Liver (tissue), 3 donors: Measurements from ENCODE around the gene ZNF597.

Experiments used
- FOXA1 ChIP-seq: IDR thresholded peaks from 2 replicates; pipeline ENCODE4 v1.6.1; 2016; ENCODE audit warnings: antibody characterized with exemption
- GABPA ChIP-seq, 2 donors: IDR thresholded peaks in 1 of 2; conservative IDR thresholded peaks in 1 of 2; 2 replicates each; pipeline ENCODE4 v1.6.1; 2016; ENCODE audit warnings: antibody characterized with exemption in 2 of 2, mild to moderate bottlenecking in 1 of 2, moderate library complexity in 1 of 2
- HNF4G ChIP-seq: IDR thresholded peaks from 2 replicates; pipeline ENCODE4 v1.6.1; 2016; ENCODE audit warnings: antibody characterized with exemption
- TAF1 ChIP-seq: conservative IDR thresholded peaks from 2 replicates; pipeline ENCODE4 v1.6.1; 2016; ENCODE audit warnings: antibody characterized with exemption, mild to moderate bottlenecking
- TF ChIP-seq, protein P1 (sequence below): IDR thresholded peaks from 2 replicates; pipeline ENCODE4 v1.6.1; 2016; ENCODE audit warnings: antibody characterized with exemption
- TF ChIP-seq, protein P2 (sequence below): fragments of 150-350 bp; IDR thresholded peaks from 2 replicates; pipeline ENCODE4 v1.5.1; 2017; ENCODE audit warnings: improper control_type of control experiment, low read depth, low read length; ENCODE audit not compliant: missing input control
- TF ChIP-seq, protein P3 (sequence below): IDR thresholded peaks from 2 replicates; pipeline ENCODE4 v1.6.1; 2016; ENCODE audit warnings: antibody characterized with exemption, mild to moderate bottlenecking
- TF ChIP-seq, protein P4 (sequence below): IDR thresholded peaks from 2 replicates; pipeline ENCODE4 v1.6.1; 2016; ENCODE audit warnings: antibody characterized with exemption
- donor health status: healthy.
- donor health status: healthy.

DNA sequence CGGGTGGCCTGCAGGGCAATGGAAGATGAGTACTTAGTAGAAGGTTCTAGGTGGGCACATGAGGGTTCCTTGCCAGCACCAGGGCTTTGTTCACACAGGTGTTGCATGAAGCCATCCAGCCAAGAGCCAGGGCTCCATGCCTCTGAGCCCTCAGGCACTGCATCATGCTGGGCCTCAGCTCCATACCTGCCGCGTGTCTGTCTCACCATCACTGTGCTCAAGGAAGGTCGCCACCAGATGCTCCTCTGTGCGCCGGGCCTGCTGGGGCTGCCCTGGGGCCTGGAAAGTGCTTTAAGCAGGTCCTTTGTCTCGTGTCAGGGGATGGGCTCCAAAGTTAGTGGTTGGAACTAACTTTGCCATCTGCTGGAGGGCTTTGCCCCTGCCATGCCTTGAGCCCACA, 26.4 kb upstream of the ZNF597 start:
- no peak for TF ChIP-seq TAF1
- TF ChIP-seq, protein P1, sequence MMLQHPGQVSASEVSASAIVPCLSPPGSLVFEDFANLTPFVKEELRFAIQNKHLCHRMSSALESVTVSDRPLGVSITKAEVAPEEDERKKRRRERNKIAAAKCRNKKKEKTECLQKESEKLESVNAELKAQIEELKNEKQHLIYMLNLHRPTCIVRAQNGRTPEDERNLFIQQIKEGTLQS = no peak
- TF ChIP-seq, protein P2, sequence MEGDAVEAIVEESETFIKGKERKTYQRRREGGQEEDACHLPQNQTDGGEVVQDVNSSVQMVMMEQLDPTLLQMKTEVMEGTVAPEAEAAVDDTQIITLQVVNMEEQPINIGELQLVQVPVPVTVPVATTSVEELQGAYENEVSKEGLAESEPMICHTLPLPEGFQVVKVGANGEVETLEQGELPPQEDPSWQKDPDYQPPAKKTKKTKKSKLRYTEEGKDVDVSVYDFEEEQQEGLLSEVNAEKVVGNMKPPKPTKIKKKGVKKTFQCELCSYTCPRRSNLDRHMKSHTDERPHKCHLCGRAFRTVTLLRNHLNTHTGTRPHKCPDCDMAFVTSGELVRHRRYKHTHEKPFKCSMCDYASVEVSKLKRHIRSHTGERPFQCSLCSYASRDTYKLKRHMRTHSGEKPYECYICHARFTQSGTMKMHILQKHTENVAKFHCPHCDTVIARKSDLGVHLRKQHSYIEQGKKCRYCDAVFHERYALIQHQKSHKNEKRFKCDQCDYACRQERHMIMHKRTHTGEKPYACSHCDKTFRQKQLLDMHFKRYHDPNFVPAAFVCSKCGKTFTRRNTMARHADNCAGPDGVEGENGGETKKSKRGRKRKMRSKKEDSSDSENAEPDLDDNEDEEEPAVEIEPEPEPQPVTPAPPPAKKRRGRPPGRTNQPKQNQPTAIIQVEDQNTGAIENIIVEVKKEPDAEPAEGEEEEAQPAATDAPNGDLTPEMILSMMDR = no peak
- TF ChIP-seq HNF4G = no peak
- TF ChIP-seq, protein P3, sequence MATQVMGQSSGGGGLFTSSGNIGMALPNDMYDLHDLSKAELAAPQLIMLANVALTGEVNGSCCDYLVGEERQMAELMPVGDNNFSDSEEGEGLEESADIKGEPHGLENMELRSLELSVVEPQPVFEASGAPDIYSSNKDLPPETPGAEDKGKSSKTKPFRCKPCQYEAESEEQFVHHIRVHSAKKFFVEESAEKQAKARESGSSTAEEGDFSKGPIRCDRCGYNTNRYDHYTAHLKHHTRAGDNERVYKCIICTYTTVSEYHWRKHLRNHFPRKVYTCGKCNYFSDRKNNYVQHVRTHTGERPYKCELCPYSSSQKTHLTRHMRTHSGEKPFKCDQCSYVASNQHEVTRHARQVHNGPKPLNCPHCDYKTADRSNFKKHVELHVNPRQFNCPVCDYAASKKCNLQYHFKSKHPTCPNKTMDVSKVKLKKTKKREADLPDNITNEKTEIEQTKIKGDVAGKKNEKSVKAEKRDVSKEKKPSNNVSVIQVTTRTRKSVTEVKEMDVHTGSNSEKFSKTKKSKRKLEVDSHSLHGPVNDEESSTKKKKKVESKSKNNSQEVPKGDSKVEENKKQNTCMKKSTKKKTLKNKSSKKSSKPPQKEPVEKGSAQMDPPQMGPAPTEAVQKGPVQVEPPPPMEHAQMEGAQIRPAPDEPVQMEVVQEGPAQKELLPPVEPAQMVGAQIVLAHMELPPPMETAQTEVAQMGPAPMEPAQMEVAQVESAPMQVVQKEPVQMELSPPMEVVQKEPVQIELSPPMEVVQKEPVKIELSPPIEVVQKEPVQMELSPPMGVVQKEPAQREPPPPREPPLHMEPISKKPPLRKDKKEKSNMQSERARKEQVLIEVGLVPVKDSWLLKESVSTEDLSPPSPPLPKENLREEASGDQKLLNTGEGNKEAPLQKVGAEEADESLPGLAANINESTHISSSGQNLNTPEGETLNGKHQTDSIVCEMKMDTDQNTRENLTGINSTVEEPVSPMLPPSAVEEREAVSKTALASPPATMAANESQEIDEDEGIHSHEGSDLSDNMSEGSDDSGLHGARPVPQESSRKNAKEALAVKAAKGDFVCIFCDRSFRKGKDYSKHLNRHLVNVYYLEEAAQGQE = no peak
- TF ChIP-seq, protein P4, sequence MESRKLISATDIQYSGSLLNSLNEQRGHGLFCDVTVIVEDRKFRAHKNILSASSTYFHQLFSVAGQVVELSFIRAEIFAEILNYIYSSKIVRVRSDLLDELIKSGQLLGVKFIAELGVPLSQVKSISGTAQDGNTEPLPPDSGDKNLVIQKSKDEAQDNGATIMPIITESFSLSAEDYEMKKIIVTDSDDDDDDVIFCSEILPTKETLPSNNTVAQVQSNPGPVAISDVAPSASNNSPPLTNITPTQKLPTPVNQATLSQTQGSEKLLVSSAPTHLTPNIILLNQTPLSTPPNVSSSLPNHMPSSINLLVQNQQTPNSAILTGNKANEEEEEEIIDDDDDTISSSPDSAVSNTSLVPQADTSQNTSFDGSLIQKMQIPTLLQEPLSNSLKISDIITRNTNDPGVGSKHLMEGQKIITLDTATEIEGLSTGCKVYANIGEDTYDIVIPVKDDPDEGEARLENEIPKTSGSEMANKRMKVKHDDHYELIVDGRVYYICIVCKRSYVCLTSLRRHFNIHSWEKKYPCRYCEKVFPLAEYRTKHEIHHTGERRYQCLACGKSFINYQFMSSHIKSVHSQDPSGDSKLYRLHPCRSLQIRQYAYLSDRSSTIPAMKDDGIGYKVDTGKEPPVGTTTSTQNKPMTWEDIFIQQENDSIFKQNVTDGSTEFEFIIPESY = no peak
- no peak for TF ChIP-seq GABPA (IDR thresholded peaks at IDR 0.05 in 1 of 2, conservative IDR thresholded peaks at IDR 0.05 in 1 of 2)
- no peak for TF ChIP-seq FOXA1
